OCI-LY1 (cell line): ENCODE results near the gene ZBED5.

Experiments used
- H2AFZ ChIP-seq: fragments of 200-600 bp; sonication (generic), shearing (Covaris generic); 2 replicates; pipeline ENCODE4 v1.6.0; 2014; ENCODE audit warnings: antibody characterized with exemption, mild to moderate bottlenecking, low read length
- H3F3A ChIP-seq: fragments of 200-600 bp; sonication (generic), shearing (Covaris generic); 2 replicates; pipeline ENCODE4 v1.6.0; 2014; ENCODE audit warnings: mild to moderate bottlenecking, antibody characterized with exemption, low read length, moderate library complexity; ENCODE audit not compliant: insufficient read depth
- H3K27ac ChIP-seq: fragments of 200-600 bp; sonication (generic); 2 replicates; pipeline ENCODE4 v1.5.1; 2014; ENCODE audit warnings: low read length, mixed run types, mild to moderate bottlenecking, low read depth; ENCODE audit not compliant: poor library complexity, severe bottlenecking
- H3K27me3 ChIP-seq: fragments of 200-600 bp; sonication (generic); 2 replicates; pipeline ENCODE4 v1.6.0; 2014; ENCODE audit warnings: antibody characterized with exemption, mild to moderate bottlenecking, low read length, moderate library complexity; ENCODE audit not compliant: insufficient read depth
- H3K36me3 ChIP-seq: fragments of 200-600 bp; sonication (generic); 2 replicates; pipeline ENCODE4 v1.6.1; 2014; ENCODE audit warnings: mild to moderate bottlenecking, antibody characterized with exemption, low read length, moderate library complexity, mixed read lengths; ENCODE audit not compliant: insufficient read depth
- H3K4me1 ChIP-seq: fragments of 200-600 bp; sonication (generic); 2 replicates; pipeline ENCODE4 v1.5.1; 2014; ENCODE audit warnings: mild to moderate bottlenecking, low read length, moderate library complexity; ENCODE audit not compliant: insufficient read depth, severe bottlenecking
- H3K4me2 ChIP-seq: fragments of 200-600 bp; sonication (generic), shearing (Covaris generic); 2 replicates; pipeline ENCODE4 v1.6.1; 2014; ENCODE audit warnings: low read length
- H3K4me3 ChIP-seq: fragments of 200-600 bp; sonication (generic); 2 replicates; pipeline ENCODE4 v1.5.1; 2014; ENCODE audit warnings: low read length, low read depth, mild to moderate bottlenecking, mixed read lengths; ENCODE audit not compliant: poor library complexity, severe bottlenecking
- H3K79me2 ChIP-seq: fragments of 200-600 bp; shearing (Covaris generic); 2 replicates; pipeline ENCODE4 v1.6.1; 2016; ENCODE audit warnings: mixed run types, low read length, mixed read lengths; ENCODE audit not compliant: insufficient read depth
- H3K9ac ChIP-seq: fragments of 200-600 bp; sonication (generic), shearing (Covaris generic); 2 replicates; pipeline ENCODE4 v1.6.1; 2014; ENCODE audit warnings: mild to moderate bottlenecking, low read length, mixed read lengths
- H3K9me2 ChIP-seq: fragments of 200-600 bp; sonication (generic), shearing (Covaris generic); 2 replicates; pipeline ENCODE4 v1.6.1; 2014; ENCODE audit warnings: low read depth, mild to moderate bottlenecking, low read length, mixed read lengths
- H3K9me3 ChIP-seq: fragments of 200-600 bp; shearing (Covaris generic); 2 replicates; pipeline ENCODE4 v1.6.1; 2014; ENCODE audit warnings: low read length, mixed read lengths
- H4K20me1 ChIP-seq: fragments of 200-600 bp; sonication (generic), shearing (Covaris generic); 2 replicates; pipeline ENCODE4 v1.6.0; 2016; ENCODE audit warnings: mild to moderate bottlenecking, low read length; ENCODE audit not compliant: insufficient read depth
- CTCF ChIP-seq: fragments of 200-600 bp; sonication (generic), shearing (Covaris generic); IDR thresholded peaks from 2 replicates; pipeline ENCODE4 v1.5.1; 2017; ENCODE audit warnings: mild to moderate bottlenecking, antibody characterized with exemption, low read length, moderate library complexity, mixed read lengths
- EZH2 ChIP-seq: fragments of 200-600 bp; sonication (generic), shearing (Covaris generic); IDR thresholded peaks from 2 replicates; pipeline ENCODE4 v1.8.0; 2017; ENCODE audit warnings: borderline replicate concordance, mixed run types, mild to moderate bottlenecking, antibody characterized with exemption, low read length, moderate library complexity, mixed read lengths

ZBED5 gene

GRCh38 chr11:10900681-10901415 is 43.0 kb upstream of the ZBED5 start:
- Histone ChIP-seq H3K27me3 (no peaks in the 10 kb centered on the region), H3K4me1 (no peaks in the 10 kb centered on the region), H3K4me2 (no peak overlapping the region), H3F3A (no peaks in the 10 kb centered on the region), H3K36me3 (no peaks in the 10 kb centered on the region), H3K79me2 (no peaks in the 10 kb centered on the region), H2AFZ (no peak overlapping the region), H3K4me3 (no peak overlapping the region), H3K9me2 (no peaks in the 10 kb centered on the region), H4K20me1 (no peaks in the 10 kb centered on the region), H3K9ac (no peak overlapping the region), H3K9me3 (no peaks in the 10 kb centered on the region), H3K27ac (no peak overlapping the region)
- no peak for TF ChIP-seq EZH2
- TF ChIP-seq CTCF: no peak

DNA sequence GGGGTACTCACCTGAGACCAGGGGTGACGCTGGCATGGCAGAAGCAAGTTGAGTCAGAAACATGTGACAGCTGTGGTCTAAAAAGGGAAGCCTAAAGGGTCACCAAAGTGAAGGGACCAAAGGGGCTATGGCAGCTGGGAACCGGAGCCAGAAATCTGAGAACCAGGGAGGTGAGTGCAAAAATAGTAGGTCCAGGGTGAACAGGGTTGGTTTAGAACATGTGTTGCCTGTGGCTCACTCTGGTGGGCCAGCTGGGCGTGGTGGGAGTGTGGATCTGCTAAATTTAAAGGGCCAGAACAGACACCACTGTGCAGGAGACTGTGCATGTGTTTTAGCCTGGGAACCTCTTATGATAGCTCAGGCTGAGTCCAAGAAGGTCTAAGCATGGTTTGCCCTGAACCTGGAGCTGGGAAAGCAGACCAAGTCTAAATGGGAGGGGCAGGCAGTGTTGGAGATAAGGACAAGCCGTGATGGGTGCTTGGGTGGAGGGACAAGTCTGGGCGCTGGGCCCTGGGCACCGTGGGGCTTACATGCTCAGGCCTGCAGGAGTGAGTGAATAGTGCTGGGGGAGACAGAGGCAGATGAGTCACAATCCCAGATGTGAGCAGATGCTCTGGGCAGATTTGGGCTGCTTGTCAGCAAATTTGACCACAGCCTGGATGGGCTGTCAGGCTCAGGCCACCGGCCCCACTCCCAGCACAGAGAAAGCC is 41.4 kb upstream of the ZBED5 start:
- no peak overlapping the region for H2AFZ ChIP-seq
- H3K9ac ChIP-seq: no peak overlapping the region
- no peaks in the 10 kb centered on the region for H3K9me2 ChIP-seq
- no peaks in the 10 kb centered on the region for H3F3A ChIP-seq
- no peaks in the 10 kb centered on the region for H3K4me1 ChIP-seq
- H3K4me3 ChIP-seq: no peak overlapping the region
- no peak overlapping the region for H3K27ac ChIP-seq
- H3K79me2 ChIP-seq: no peaks in the 10 kb centered on the region
- H3K9me3 ChIP-seq: no peaks in the 10 kb centered on the region
- no peaks in the 10 kb centered on the region for H3K27me3 ChIP-seq
- H3K4me2 ChIP-seq: no peak overlapping the region
- no peaks in the 10 kb centered on the region for H4K20me1 ChIP-seq
- H3K36me3 ChIP-seq: no peaks in the 10 kb centered on the region
- no peak for TF ChIP-seq EZH2
- no peak for TF ChIP-seq CTCF

DNA sequence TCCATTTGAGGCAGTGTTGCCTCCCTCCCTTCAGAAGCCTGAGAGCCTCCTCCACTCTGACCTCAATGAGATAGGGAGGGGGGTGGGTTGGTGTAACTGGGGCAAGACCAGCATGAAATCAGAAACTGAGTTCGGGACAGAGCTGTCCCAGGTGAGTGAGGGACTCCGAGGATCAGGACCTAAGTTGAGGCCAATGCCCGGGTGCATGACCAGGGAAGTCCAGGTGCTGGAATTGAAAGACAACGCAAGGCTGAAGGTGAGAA is 40.8 kb upstream of the ZBED5 start:
- no peak overlapping the region for H3K9ac ChIP-seq
- H3K27ac ChIP-seq: no peak overlapping the region

More for the DNA sequence above, 40.8 kb upstream of the ZBED5 start:
- no peaks in the 10 kb centered on the region for H3K27me3 ChIP-seq
- TF ChIP-seq CTCF (no peak), EZH2 (no peak)
- no peak overlapping the region for H3K4me3 ChIP-seq
- H3K79me2 ChIP-seq: no peaks in the 10 kb centered on the region
- no peak overlapping the region for H3K4me2 ChIP-seq
- H3K9me3 ChIP-seq: no peaks in the 10 kb centered on the region
- H4K20me1 ChIP-seq: no peaks in the 10 kb centered on the region
- no peaks in the 10 kb centered on the region for H3K36me3 ChIP-seq
- H2AFZ ChIP-seq: no peak overlapping the region
- H3F3A ChIP-seq: no peaks in the 10 kb centered on the region
- H3K9me2 ChIP-seq: no peaks in the 10 kb centered on the region
- H3K4me1 ChIP-seq: no peaks in the 10 kb centered on the region
